ENCODE measurements around the gene STXBP3.
A peak's percentile ranks its signal among the peaks of the same experiment; 100 is the strongest.

STXBP3 gene

GRCh38 chr1:108801101-108801500 lies 54.6 kb downstream of the STXBP3 start:
- no peak for DNase-seq (ENCODE audit: low spot score)

DNA sequence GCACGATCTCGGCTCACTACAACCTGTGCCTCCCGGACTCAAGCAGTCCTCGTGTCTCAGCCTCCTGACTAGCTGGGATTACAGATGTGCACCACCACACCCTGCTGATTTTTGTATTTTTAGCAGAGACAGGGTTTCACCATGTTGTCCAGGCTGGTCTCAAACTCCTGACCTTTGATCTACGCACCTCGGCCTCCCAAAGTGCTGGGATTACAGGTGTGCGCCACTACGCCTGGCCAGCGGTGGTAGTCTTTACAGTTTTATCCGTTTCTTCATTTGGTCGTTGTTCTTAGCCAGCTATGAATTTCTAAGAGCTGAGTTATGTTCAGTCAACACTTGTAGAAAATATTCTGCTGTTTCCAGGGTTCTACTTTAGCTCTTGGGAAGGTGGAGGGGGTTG lies 57.1 kb downstream of the STXBP3 start:
- DNase-seq (ENCODE audit: low spot score), result no peak

- DNase-seq (ENCODE audit: low spot score), result no peak
Measured at GRCh38 chr1:108808438-108808837, 62.0 kb downstream of the STXBP3 start.

DNA sequence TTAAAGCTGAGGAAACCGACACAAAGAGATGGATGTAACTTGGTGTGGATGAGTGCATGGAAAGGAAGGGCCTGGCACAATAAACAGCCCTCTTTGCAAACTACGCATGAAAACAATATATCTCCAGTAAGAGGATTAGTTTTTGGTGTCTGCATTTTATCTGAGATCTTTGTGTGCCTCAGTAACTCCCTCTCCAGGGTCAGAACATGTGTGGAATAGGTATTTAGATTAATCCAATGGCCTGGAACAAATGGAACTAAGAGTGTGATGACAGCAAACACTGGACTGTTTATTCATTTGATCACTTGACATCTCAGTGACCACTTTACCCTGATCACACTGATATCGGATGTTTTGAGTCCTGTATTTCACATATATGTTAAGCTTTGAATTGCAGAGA lies 65.1 kb downstream of the STXBP3 start:
- DNase-seq (ENCODE audit: low spot score), result no peak

DNA sequence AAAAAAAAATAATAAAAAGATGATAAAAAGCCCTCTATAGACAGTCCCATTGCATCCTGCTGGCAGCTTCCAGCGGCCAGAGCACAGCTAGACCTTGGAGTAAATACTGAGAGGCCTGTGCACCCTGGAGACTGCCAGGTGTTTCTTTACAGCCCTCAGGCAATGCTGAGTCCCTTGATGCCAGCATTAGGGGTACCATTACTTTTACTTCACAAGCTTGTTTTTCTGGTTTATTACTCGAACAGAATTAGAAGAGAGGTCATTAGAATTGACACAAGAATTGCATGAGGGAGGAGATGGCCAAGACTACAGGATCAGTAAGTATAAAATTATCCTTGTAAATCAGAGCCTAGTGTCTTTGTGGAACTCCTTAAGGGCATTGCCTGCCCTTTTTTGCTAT lies 66.9 kb downstream of the STXBP3 start:
- DNase-seq (ENCODE audit: low spot score), result no peak

GRCh38 chr1:108814343-108815125 lies 68.1 kb downstream of the STXBP3 start:
- no peak for DNase-seq (ENCODE audit: low spot score)

- no peak for DNase-seq (ENCODE audit: low spot score)
Measured at GRCh38 chr1:108815566-108815965, 69.1 kb downstream of the STXBP3 start.

DNA sequence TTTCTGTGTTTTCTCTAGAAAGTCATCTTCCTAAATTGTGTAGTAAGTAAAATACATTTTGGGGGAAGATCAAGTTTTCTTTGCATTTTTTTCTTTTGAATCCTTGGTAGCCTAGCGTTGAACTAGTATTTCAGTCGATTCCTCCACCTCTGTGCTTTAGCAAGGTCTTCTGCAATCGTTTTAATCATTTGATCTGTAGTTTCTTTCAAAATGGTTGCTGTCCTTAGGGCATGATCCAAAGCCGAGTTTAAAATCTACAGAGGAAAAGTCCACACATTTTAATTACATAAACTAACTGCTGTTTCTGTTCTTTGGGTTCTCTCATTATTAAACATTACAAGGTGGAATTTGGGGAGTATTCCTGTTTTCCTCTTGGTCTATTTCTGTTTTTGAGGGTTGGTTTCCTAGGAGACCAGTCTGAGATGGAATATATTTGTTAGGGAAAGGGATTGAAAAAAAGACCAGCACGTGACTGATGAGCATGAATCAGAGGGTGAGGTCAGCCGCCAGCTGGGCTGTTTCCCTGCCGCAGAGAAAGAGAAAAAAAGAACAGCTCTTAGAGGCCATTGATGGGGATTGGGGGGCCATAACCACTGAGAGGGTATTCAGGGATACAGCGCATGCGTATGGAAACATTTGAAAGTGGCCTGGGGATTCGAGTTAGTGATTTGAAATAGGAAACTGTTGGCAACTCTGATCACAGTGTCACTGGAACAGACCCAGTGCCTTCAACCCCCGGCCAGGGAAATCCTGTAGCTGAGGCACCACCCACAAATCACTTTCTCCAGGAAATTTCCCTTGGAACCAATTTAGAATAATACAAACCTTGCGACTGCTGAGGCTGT lies 69.8 kb downstream of the STXBP3 start:
- DNase-seq (ENCODE audit: low spot score), result peak; percentile 74

- no peak for DNase-seq (ENCODE audit: low spot score)
Measured at GRCh38 chr1:108817016-108817415, 70.5 kb downstream of the STXBP3 start.

- DNase-seq (ENCODE audit: low spot score), result no peak
Measured at GRCh38 chr1:108817811-108818210, 71.3 kb downstream of the STXBP3 start.

DNA sequence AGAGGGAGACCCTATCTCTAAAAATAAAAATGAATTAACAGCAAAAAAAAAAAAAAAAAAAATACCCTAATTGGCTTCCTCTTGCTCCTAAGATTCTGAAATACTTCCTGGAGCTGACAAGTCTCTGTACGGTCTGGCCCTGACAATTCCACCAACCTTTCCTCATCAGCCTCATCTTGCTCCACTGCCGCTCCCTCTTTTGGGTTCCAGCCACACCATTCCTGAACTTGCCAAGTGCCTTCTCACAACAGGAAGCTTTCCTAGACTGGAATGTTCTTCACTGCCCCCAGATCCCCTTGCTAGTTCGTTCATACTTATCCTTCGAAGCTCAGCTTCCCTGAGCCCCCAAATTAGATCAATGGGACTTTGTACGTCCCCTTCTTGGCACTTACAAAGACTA lies 73.4 kb downstream of the STXBP3 start:
- no peak for DNase-seq (ENCODE audit: low spot score)

DNA sequence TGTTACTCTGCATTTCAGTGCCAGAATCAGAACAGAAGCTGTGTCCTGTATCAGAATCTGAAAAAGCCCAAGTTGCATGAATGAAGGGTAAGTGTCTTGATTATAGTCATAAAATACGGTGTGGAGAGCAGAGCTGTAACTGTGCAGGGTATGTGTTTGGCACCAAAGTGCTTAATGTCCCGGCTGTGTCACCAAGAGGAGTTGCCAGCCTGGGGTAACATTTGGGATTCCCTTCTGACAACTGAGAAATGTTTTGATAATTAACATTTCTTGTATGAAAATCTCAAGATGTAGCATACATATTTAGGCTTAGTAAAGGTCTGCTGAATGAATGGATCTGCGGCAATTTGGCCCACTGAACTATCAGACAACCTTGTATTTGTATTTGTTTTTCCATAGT lies 77.2 kb downstream of the STXBP3 start:
- no peak for DNase-seq (ENCODE audit: low spot score)

DNA sequence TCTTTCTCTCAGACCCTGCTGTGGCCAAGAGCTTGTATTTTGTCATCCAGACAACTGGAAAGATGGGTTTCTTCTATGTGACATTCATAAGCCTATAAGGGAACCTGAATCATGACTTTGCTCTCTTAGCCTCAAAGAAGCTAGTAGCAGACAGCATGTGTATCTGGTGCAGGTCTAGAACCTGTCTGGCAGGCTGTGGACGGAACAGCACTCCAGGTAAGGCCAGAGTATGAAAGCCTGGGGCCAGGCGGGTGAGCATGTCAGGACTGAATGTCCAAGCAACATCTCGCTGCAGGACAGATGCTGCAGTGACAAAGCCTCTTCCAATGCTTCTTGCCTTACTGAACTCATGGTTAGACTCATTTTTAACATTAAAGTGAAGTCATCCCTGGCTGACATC lies 77.6 kb downstream of the STXBP3 start:
- no peak for DNase-seq (ENCODE audit: low spot score)

- DNase-seq (ENCODE audit: low spot score), result no peak
Measured at GRCh38 chr1:108826081-108826635, 79.7 kb downstream of the STXBP3 start.

- DNase-seq (ENCODE audit: low spot score), result peak; percentile 67
Measured at GRCh38 chr1:108828074-108828961, 81.8 kb downstream of the STXBP3 start.

GRCh38 chr1:108829498-108829916 lies 83.0 kb downstream of the STXBP3 start:
- peak; percentile 42 for DNase-seq (ENCODE audit: low spot score)

GRCh38 chr1:108830119-108831008 lies 83.9 kb downstream of the STXBP3 start:
- DNase-seq (ENCODE audit: low spot score), result peak; percentile 93

GRCh38 chr1:108831225-108831624 lies 84.8 kb downstream of the STXBP3 start:
- peak; percentile 61 for DNase-seq (ENCODE audit: low spot score)

DNA sequence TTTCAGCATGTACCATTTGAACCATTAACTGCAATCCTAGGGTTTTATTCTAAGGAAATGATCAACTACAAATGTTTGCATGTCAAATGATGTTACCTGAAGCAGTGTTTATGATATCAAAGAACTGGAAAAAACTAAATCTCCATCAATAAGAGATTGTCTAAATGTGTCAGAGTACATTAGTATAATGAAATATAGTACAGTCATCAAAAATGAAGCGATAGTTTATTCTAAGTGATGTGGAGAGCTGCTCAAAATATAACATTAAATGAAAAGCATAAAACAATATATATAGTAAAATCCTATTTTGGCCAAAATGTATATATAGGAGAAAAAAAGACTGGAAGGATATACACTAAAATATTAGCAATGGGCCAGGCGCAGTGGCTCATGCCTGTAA lies 86.5 kb downstream of the STXBP3 start:
- DNase-seq (ENCODE audit: low spot score), result no peak

DNA sequence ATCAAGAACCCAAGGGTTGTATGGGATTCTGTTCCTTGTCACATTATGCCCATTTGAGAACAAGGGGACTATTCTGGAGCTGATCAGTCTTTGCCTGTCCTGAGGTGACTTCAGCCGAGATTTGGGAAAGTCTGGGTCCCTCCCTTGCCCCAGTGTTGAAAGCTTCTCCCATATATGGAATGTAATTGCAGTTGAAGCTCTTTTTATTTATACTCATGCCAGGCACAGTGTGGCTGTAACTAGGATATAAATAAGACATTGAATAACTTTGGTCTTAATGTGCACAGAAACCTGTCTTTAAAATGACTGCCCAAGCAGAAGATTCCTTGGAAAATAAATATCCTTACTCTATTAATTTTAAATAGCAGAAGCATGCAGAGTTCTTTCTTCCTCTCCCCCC lies 95.2 kb downstream of the STXBP3 start:
- no peak for DNase-seq (ENCODE audit: low spot score)
